GM21381 (cell line): ENCODE results near the gene SLC25A33.
A peak's percentile ranks its signal among the peaks of the same experiment; 100 is the strongest.
"Not testable (repeated sequence)": the region's sequence is repeated elsewhere in the genome, so short reads cannot be mapped to it uniquely, and the experiment has no call there.

ENCODE experiments used
- ATAC-seq: cut with Tn5 transposase; IDR thresholded peaks from one replicate; pipeline ENCODE4 v1.9.1; 2021; ENCODE audit warnings: mild to moderate bottlenecking, moderate library complexity; ENCODE audit not compliant: unreplicated experiment

SLC25A33 gene

GRCh38 chr1:9538669-9539164 lies 548 bp upstream of the SLC25A33 start:
- no peak for ATAC-seq

GRCh38 chr1:9539829-9540550 lies 725 bp downstream of the SLC25A33 start:
- peak; percentile 42 for ATAC-seq

GRCh38 chr1:9542430-9542829 lies 3.2 kb downstream of the SLC25A33 start:
- no peak for ATAC-seq

GRCh38 chr1:9544926-9545325 lies 5.7 kb downstream of the SLC25A33 start:
- ATAC-seq: no peak

- ATAC-seq: no peak
Measured at GRCh38 chr1:9549955-9550546, 10.8 kb downstream of the SLC25A33 start.

GRCh38 chr1:9551984-9552383 lies 12.7 kb downstream of the SLC25A33 start:
- ATAC-seq: no peak

- no peak for ATAC-seq
Measured at GRCh38 chr1:9553736-9554144, 14.5 kb downstream of the SLC25A33 start.

GRCh38 chr1:9555942-9556341 lies 16.7 kb downstream of the SLC25A33 start:
- ATAC-seq: no peak

GRCh38 chr1:9557624-9558023 lies 18.4 kb downstream of the SLC25A33 start:
- no peak for ATAC-seq

- no peak for ATAC-seq
Measured at GRCh38 chr1:9558271-9558945, 19.1 kb downstream of the SLC25A33 start.

- no peak for ATAC-seq
Measured at GRCh38 chr1:9558946-9559545, 19.8 kb downstream of the SLC25A33 start.

- no peak for ATAC-seq
Measured at GRCh38 chr1:9559673-9560072, 20.4 kb downstream of the SLC25A33 start.

- not testable (repeated sequence) for ATAC-seq
Measured at GRCh38 chr1:9560090-9560489, 20.8 kb downstream of the SLC25A33 start.

- no peak for ATAC-seq
Measured at GRCh38 chr1:9561429-9561828, 22.2 kb downstream of the SLC25A33 start.

- ATAC-seq: no peak
Measured at GRCh38 chr1:9569267-9569666, 30.0 kb downstream of the SLC25A33 start.

GRCh38 chr1:9570886-9571529 lies 31.7 kb downstream of the SLC25A33 start:
- ATAC-seq: not testable (repeated sequence)

GRCh38 chr1:9573723-9574122 lies 34.5 kb downstream of the SLC25A33 start:
- ATAC-seq: no peak

GRCh38 chr1:9575486-9575885 lies 36.2 kb downstream of the SLC25A33 start:
- ATAC-seq: no peak

GRCh38 chr1:9576903-9577302 lies 37.6 kb downstream of the SLC25A33 start:
- ATAC-seq: no peak

- no peak for ATAC-seq
Measured at GRCh38 chr1:9577423-9577822, 38.2 kb downstream of the SLC25A33 start.

- ATAC-seq: no peak
Measured at GRCh38 chr1:9580942-9581341, 41.7 kb downstream of the SLC25A33 start.
